Right renal pelvis (tissue), 4 donors: Measurements from ENCODE around the gene STAT1. TPM values are rescaled to one million over a fixed set of nuclear protein-coding genes. Genes with fewer than 3 reads are reported as not detected.

ENCODE experiments used
- DNase-seq, 4 donors: peaks; one replicate each; pipeline ENCODE4 v3.0.0-alpha.2; 2013; ENCODE audit warnings: low read depth in 4 of 4, low spot score in 3 of 4, missing footprints in 1 of 4
- polyA plus RNA-seq, 4 donors: library from polyadenylated mRNA; unstranded; fragments of 120-200 nt; gene quantifications; one replicate each; pipeline ENCODE4 v1.2.1, GENCODE V29; 2013; ENCODE audit not compliant: insufficient read length in 4 of 4

Gene STAT1
- polyA plus RNA-seq, result 100 to 1,000 TPM; 118 to 145 (median 133) TPM

GRCh38 chr2:191013932-191014652, at the start of gene STAT1:
Gene STAT1 (minus strand): TSS chr2:191014171. CDS start chr2:191010003, 4,168 bp downstream.
- DNase-seq, result peak; percentile 86 to 94 (median 88)

- DNase-seq, result no peak
These were observed 49.6 kb upstream of the STAT1 start for GRCh38 chr2:191063584-191063983.

GRCh38 chr2:191061381-191061980, 47.5 kb upstream of the STAT1 start:
- DNase-seq, result no peak

- DNase-seq, result no peak
These were observed 45.3 kb upstream of the STAT1 start for GRCh38 chr2:191059308-191059707.

- DNase-seq, result no peak
These were observed 42.3 kb upstream of the STAT1 start for GRCh38 chr2:191056228-191056627.

- DNase-seq, result no peak
These were observed 39.3 kb upstream of the STAT1 start for GRCh38 chr2:191053256-191053655.

- DNase-seq, result peak; percentile 41 to 55 (median 47)
These were observed 38.1 kb upstream of the STAT1 start for GRCh38 chr2:191051825-191052778.

GRCh38 chr2:191051177-191051576, 37.2 kb upstream of the STAT1 start:
- no peak for DNase-seq

GRCh38 chr2:191050640-191050987, 36.6 kb upstream of the STAT1 start:
- no peak for DNase-seq

GRCh38 chr2:191049728-191050639, 36.0 kb upstream of the STAT1 start:
- DNase-seq, result peak in 1 of 4 donors; percentile 38

- no peak for DNase-seq
These were observed 34.1 kb upstream of the STAT1 start for GRCh38 chr2:191048073-191048472.

GRCh38 chr2:191045141-191045540, 31.2 kb upstream of the STAT1 start:
- DNase-seq, result no peak

- no peak for DNase-seq
These were observed 29.5 kb upstream of the STAT1 start for GRCh38 chr2:191043438-191043837.

- DNase-seq, result no peak
These were observed 27.6 kb upstream of the STAT1 start for GRCh38 chr2:191041418-191042161.

GRCh38 chr2:191039616-191040015, 25.6 kb upstream of the STAT1 start:
- DNase-seq, result no peak

- DNase-seq, result no peak
These were observed 24.8 kb upstream of the STAT1 start for GRCh38 chr2:191038741-191039140.

GRCh38 chr2:191038241-191038725, 24.3 kb upstream of the STAT1 start:
- no peak for DNase-seq

- no peak for DNase-seq
These were observed 23.4 kb upstream of the STAT1 start for GRCh38 chr2:191037351-191037750.

GRCh38 chr2:191036363-191036762, 22.4 kb upstream of the STAT1 start:
- no peak for DNase-seq
